ENCODE measurements around the gene DOCK4. TPM values are rescaled to one million over a fixed set of nuclear protein-coding genes. Genes with fewer than 3 reads are reported as not detected.

Gene DOCK4
- total RNA-seq, 1 experiment from 2014 or later: 20.4 TPM

- TF ChIP-seq HMGA2 (CRISPR knock-in tag; IDR thresholded peaks at IDR 0.05): no peak
Observed at GRCh38 chr7:112053737-112054069, 152.5 kb downstream of the DOCK4 start (continued).

- no peak for TF ChIP-seq ZNF138 (CRISPR knock-in tag; conservative IDR thresholded peaks at IDR 0.05)
- no peak for TF ChIP-seq NFATC4 (CRISPR knock-in tag; IDR thresholded peaks at IDR 0.05)
- TF ChIP-seq HMGXB4 (CRISPR knock-in tag; IDR thresholded peaks at IDR 0.05): no peak
- no peak for TF ChIP-seq MAX (CRISPR knock-in tag; IDR thresholded peaks at IDR 0.05)
- TF ChIP-seq TCF7 (CRISPR knock-in tag; IDR thresholded peaks at IDR 0.05; ENCODE audit: low read depth): no peak
- TF ChIP-seq, protein P1, sequence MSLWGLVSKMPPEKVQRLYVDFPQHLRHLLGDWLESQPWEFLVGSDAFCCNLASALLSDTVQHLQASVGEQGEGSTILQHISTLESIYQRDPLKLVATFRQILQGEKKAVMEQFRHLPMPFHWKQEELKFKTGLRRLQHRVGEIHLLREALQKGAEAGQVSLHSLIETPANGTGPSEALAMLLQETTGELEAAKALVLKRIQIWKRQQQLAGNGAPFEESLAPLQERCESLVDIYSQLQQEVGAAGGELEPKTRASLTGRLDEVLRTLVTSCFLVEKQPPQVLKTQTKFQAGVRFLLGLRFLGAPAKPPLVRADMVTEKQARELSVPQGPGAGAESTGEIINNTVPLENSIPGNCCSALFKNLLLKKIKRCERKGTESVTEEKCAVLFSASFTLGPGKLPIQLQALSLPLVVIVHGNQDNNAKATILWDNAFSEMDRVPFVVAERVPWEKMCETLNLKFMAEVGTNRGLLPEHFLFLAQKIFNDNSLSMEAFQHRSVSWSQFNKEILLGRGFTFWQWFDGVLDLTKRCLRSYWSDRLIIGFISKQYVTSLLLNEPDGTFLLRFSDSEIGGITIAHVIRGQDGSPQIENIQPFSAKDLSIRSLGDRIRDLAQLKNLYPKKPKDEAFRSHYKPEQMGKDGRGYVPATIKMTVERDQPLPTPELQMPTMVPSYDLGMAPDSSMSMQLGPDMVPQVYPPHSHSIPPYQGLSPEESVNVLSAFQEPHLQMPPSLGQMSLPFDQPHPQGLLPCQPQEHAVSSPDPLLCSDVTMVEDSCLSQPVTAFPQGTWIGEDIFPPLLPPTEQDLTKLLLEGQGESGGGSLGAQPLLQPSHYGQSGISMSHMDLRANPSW (CRISPR knock-in tag; conservative IDR thresholded peaks at IDR 0.05; ENCODE audit: low read depth): no peak
- no peak for TF ChIP-seq ZNF317 (CRISPR knock-in tag; IDR thresholded peaks at IDR 0.05; ENCODE audit: borderline replicate concordance, low read depth)
- no peak for TF ChIP-seq TEAD4 (CRISPR knock-in tag; IDR thresholded peaks at IDR 0.05)
- TF ChIP-seq IRF1 (CRISPR knock-in tag; IDR thresholded peaks at IDR 0.05): no peak
- no peak for TF ChIP-seq PREB (CRISPR knock-in tag; IDR thresholded peaks at IDR 0.05; ENCODE audit: borderline replicate concordance)
- no peak for TF ChIP-seq NFE2L1 (CRISPR knock-in tag; IDR thresholded peaks at IDR 0.05)
- TF ChIP-seq ZNF671 (CRISPR knock-in tag; IDR thresholded peaks at IDR 0.05): no peak
- TF ChIP-seq E2F5 (CRISPR knock-in tag; IDR thresholded peaks at IDR 0.05): no peak
- TF ChIP-seq ETV6 (CRISPR knock-in tag; IDR thresholded peaks at IDR 0.05): no peak
- TF ChIP-seq ESRRA (CRISPR knock-in tag; IDR thresholded peaks at IDR 0.05; ENCODE audit: borderline replicate concordance): no peak
- TF ChIP-seq, protein P2, sequence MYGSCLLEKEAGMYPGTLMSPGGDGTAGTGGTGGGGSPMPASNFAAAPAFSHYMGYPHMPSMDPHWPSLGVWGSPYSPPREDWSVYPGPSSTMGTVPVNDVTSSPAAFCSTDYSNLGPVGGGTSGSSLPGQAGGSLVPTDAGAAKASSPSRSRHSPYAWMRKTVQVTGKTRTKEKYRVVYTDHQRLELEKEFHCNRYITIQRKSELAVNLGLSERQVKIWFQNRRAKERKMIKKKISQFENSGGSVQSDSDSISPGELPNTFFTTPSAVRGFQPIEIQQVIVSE (CRISPR knock-in tag; IDR thresholded peaks at IDR 0.05; ENCODE audit: borderline replicate concordance): no peak
- Mint-ChIP-seq H3K4me1 (peaks cover 18% of the 10 kb centered on the region), H3K27ac (no peak overlapping the region), H3K9me3 (no peaks in the 10 kb centered on the region), H3K4me3 (no peak overlapping the region), H3K27me3 (ENCODE audit: low read depth) (no peaks in the 10 kb centered on the region), H3K36me3 (no peaks in the 10 kb centered on the region)
- no peak for ATAC-seq
- no peak for DNase-seq (ENCODE audit: low spot score)
- ChIA-PET POLR2A (no interaction called here), CTCF (interaction anchor here (0.6 kb wide), 1 partner anchor 392 kb away, joined by 4 read pairs; no protein-coding TSS in a partner anchor)
Observed at GRCh38 chr7:112052993-112053736, 153.0 kb downstream of the DOCK4 start.
